Subcutaneous adipose tissue (tissue), 4 donors: Measurements from ENCODE around the gene RAD51B. TPM values are rescaled to one million over a fixed set of nuclear protein-coding genes. Genes with fewer than 3 reads are reported as not detected.

Experiments used
- CTCF ChIP-seq: fragments of 450-650 bp; IDR thresholded peaks from one replicate; pipeline ENCODE4 v1.5.1; 2016; ENCODE audit warnings: low read depth, mild to moderate bottlenecking, control low read depth, antibody characterized with exemption, moderate library complexity
- total RNA-seq, 4 donors: library from RNA; depleted of rRNA; stranded (reverse); fragments of >200 nt; gene quantifications; one replicate each; pipeline ENCODE4 v1.1.0, GENCODE V29; 2016

The RAD51B gene
- total RNA-seq, 4 donors from 2014 or later, result 9.7 to 24.1 (median 16.7) TPM

- TF ChIP-seq CTCF, result no peak
Measured at GRCh38 chr14:68710776-68711175, 891.2 kb downstream of the RAD51B start.

- TF ChIP-seq CTCF, result no peak
Measured at GRCh38 chr14:68711561-68712309, 892.2 kb downstream of the RAD51B start.

- TF ChIP-seq CTCF, result no peak
Measured at GRCh38 chr14:68712703-68713370, 893.3 kb downstream of the RAD51B start.

- no peak for TF ChIP-seq CTCF
Measured at GRCh38 chr14:68713782-68714181, 894.2 kb downstream of the RAD51B start.

GRCh38 chr14:68714991-68715924 is 895.7 kb downstream of the RAD51B start:
- TF ChIP-seq CTCF, result no peak

- TF ChIP-seq CTCF, result no peak
Measured at GRCh38 chr14:68716698-68717097, 897.1 kb downstream of the RAD51B start.
